GM12878 (cell line): ENCODE data around the gene SCNN1G. TPM values are rescaled to one million over a fixed set of nuclear protein-coding genes. Genes with fewer than 3 reads are reported as not detected.
A peak's percentile ranks its signal among the peaks of the same experiment; 100 is the strongest.

Experiments used
- ATAC-seq: fragments of 200-7000 bp; cut with Tn5 transposase; 3 replicates; pipeline ENCODE4 v1.9.1; 2020; ENCODE audit warnings: mild to moderate bottlenecking, moderate library complexity
- BruUV-seq: library from RNA; stranded (reverse); fragments of 400-500 nt; replicated peaks from 2 replicates; lab custom pipeline; 2021; lab: Mats Ljungman, UMichigan
- CTCF ChIA-PET: fragments of 300-600 bp; sonication (Branson Sonifier 250); formaldehyde crosslinking; extraction: SDS; loops from one replicate; lab custom pipeline; 2021; ENCODE audit warnings: inconsistent platforms; lab: Yijun Ruan, JAX
- POLR2A ChIA-PET: fragments of 350-600 bp; formaldehyde crosslinking; extraction: SDS; loops from one replicate; lab custom pipeline; 2021; ENCODE audit warnings: inconsistent platforms; lab: Charles Lee
- RAD21 ChIA-PET: fragments of 300-600 bp; sonication (Branson Sonifier 250); formaldehyde crosslinking; loops from one replicate; lab custom pipeline; 2023; ENCODE audit warnings: antibody characterized with exemption; ENCODE audit not compliant: unreplicated experiment; lab: Charles Lee
- SMC1A ChIA-PET: fragments of 300-600 bp; sonication (Branson Sonifier 250); formaldehyde crosslinking; loops from one replicate; lab custom pipeline; 2023; ENCODE audit not compliant: unreplicated experiment, uncharacterized antibody; lab: Charles Lee
- DNase-seq: peaks from one replicate; pipeline ENCODE4 v3.0.0-alpha.2; 2011; ENCODE audit warnings: low read depth, low spot score
- FAIRE-seq: peaks from 3 replicates; lab custom pipeline; 2011; peaks lifted over from hg19 to GRCh38; lab: Jason Lieb, UNC
- H2AFZ ChIP-seq: 2 replicates; pipeline ENCODE4 v1.6.0; 2011; ENCODE audit warnings: low read depth, low read length, control low read depth; ENCODE audit not compliant: control insufficient read depth
- H3K27ac ChIP-seq: 2 replicates; pipeline ENCODE4 v1.5.1; 2011; ENCODE audit warnings: control low read depth; ENCODE audit not compliant: control insufficient read depth, insufficient read depth
- H3K27me3 ChIP-seq, 2 experiments: replicated peaks in 1 of 2; 2 replicates each; pipeline versions ENCODE4 v1.6.0 to v1.6.1; 2011; ENCODE audit warnings: low read length in 1 of 2; ENCODE audit not compliant: control insufficient read depth in 2 of 2, insufficient read depth in 2 of 2
- H3K36me3 ChIP-seq, 2 experiments: 2 replicates each; pipeline ENCODE4 v1.5.1; 2011; ENCODE audit warnings: low read length in 1 of 2; ENCODE audit not compliant: control insufficient read depth in 2 of 2, insufficient read depth in 2 of 2
- H3K4me1 ChIP-seq: 2 replicates; pipeline ENCODE4 v1.6.1; 2011; ENCODE audit warnings: mild to moderate bottlenecking, low read length, moderate library complexity, mixed read lengths; ENCODE audit not compliant: control insufficient read depth, insufficient read depth
- H3K4me2 ChIP-seq: 2 replicates; pipeline ENCODE4 v1.6.0; 2011; ENCODE audit warnings: control low read depth; ENCODE audit not compliant: control insufficient read depth, insufficient read depth
- H3K4me3 ChIP-seq: fragments of 200-600 bp; sonication (generic); 2 replicates; pipeline ENCODE4 v1.5.1; 2016
- H3K79me2 ChIP-seq: 2 replicates; pipeline ENCODE4 v1.6.0; 2011; ENCODE audit warnings: low read length; ENCODE audit not compliant: control insufficient read depth, insufficient read depth
- H3K9ac ChIP-seq: 2 replicates; pipeline ENCODE4 v1.8.0; 2011; ENCODE audit warnings: low read length, control low read depth, mixed read lengths; ENCODE audit not compliant: control insufficient read depth, insufficient read depth
- H3K9me3 ChIP-seq: replicated peaks from 3 replicates; pipeline ENCODE4 v1.5.1; 2011; ENCODE audit warnings: mild to moderate bottlenecking, low read length; ENCODE audit not compliant: control insufficient read depth, insufficient read depth
- H4K20me1 ChIP-seq: 2 replicates; pipeline ENCODE4 v1.6.0; 2011; ENCODE audit not compliant: control insufficient read depth, insufficient read depth
- HDAC6 ChIP-seq: fragments of 200-600 bp; sonication (generic); IDR thresholded peaks from one replicate; pipeline ENCODE4 v1.8.0; 2017; ENCODE audit warnings: antibody characterized with exemption; ENCODE audit not compliant: unreplicated experiment
- STAT3 ChIP-seq: IDR thresholded peaks from 2 replicates; pipeline ENCODE4 v1.6.1; 2011; ENCODE audit warnings: low read depth, low read length, improper control_type of control experiment
- SUZ12 ChIP-seq: fragments of 200-600 bp; sonication (generic); IDR thresholded peaks from one replicate; pipeline ENCODE4 v1.6.1; 2018; ENCODE audit warnings: antibody characterized with exemption, mild to moderate bottlenecking; ENCODE audit not compliant: unreplicated experiment
- USF1 ChIP-seq: IDR thresholded peaks from 2 replicates; pipeline ENCODE4 v1.6.1; 2011; ENCODE audit warnings: borderline replicate concordance, low read depth, mild to moderate bottlenecking, moderate library complexity, mixed read lengths, low read length; ENCODE audit not compliant: insufficient read depth; ENCODE audit errors: extremely low read length
- WGBS: methylation state at CpG from one replicate; pipeline ENCODE4 v1.1.6; 2016; ENCODE audit warnings: low lambda C conversion rate; ENCODE audit not compliant: insufficient replicate concordance, insufficient coverage; ENCODE audit errors: missing lambda C conversion rate; 5-methylcytosine and 5-hydroxymethylcytosine counted together
- in situ Hi-C: fragments of 300-500 bp; cut with MboI; formaldehyde crosslinking; loops from 9 replicates; pipeline ENCODE4 v1.14.3; 2018; ENCODE audit warnings: mixed read lengths
- intact Hi-C: fragments of 100-400 bp; cut with micrococcal nuclease; formaldehyde crosslinking; loops from one replicate; pipeline ENCODE4 v1.14.2; 2022; ENCODE audit not compliant: unreplicated experiment
- polyA plus RNA-seq, 11 experiments: library from polyadenylated mRNA; depleted of rRNA in 4 of 11; unstranded in 6 of 11; stranded (reverse) in 5 of 11; fragments of >200 nt; fragmentation: Nextera tagmentation in 4 of 11; fragmentation: Illumina TruSeq in 1 of 11; extraction: Ambion mirVana in 4 of 11; extraction: Trizol in 1 of 11; gene quantifications; 1 replicate in 1 of 11; 2 replicates in 10 of 11; pipeline versions ENCODE4 v1.2.1 to v1.2.3, GENCODE V29; 2011 to 2016; ENCODE audit warnings: inconsistent platforms in 2 of 11, missing spikeins in 2 of 11, low read depth in 1 of 11
- total RNA-seq, 4 experiments: library from RNA; depleted of rRNA in 3 of 4; stranded (reverse); fragments of >200 nt in 3 of 4; fragmentation: Illumina TruSeq in 1 of 4; extraction: Trizol in 1 of 4; gene quantifications; 2 replicates each; pipeline versions ENCODE4 v1.2.1 to v1.2.3, GENCODE V29; 2013 to 2021
- TF ChIP-seq, protein P1 (sequence below): fragments of 450-650 bp; IDR thresholded peaks from 2 replicates; pipeline ENCODE4 v1.6.1; 2018; ENCODE audit warnings: borderline replicate concordance, mild to moderate bottlenecking; ENCODE audit not compliant: partially characterized antibody

SCNN1G gene
- total and polyA plus RNA-seq, 10 of the 15 experiments (the other 5 are each of a cell fraction or from before 2014, with no cell fraction given): 0.04 to 0.86 (median 0.08) TPM; not detected in 5

- ChIA-PET RAD21 (interaction anchor here (1.4 kb wide), 1 partner anchor 212 kb away, joined by 3 read pairs; no protein-coding TSS in a partner anchor), CTCF (interaction anchor here (1.1 kb wide), 1 partner anchor 41 kb away, joined by 3 read pairs; no protein-coding TSS in a partner anchor), SMC1A (no interaction called here), POLR2A (interaction anchor here (0.5 kb wide), 1 partner anchor 23 kb away, joined by 4 read pairs; no protein-coding TSS in a partner anchor)
- no peak overlapping the region for H3K4me2 ChIP-seq
- no peaks in the 10 kb centered on the region for H4K20me1 ChIP-seq
- no peak for TF ChIP-seq USF1
- no peak for TF ChIP-seq STAT3
- no peak for TF ChIP-seq HDAC6
- DNase-seq (no peak), ATAC-seq (no peak), FAIRE-seq (no peak)
- H3K4me3 ChIP-seq: no peak overlapping the region
- 31% methylated on average over 8 of the region's 8 CpGs for WGBS
- H3K27me3 ChIP-seq: no peaks in the 10 kb centered on the region; a peak in 1 of 4 replicates
- H3K79me2 ChIP-seq: no peaks in the 10 kb centered on the region
- intact Hi-C loops (no loop called here), in situ Hi-C loops (no loop called here)
- H3K9ac ChIP-seq: no peak overlapping the region
- H3K36me3 ChIP-seq: no peaks in the 10 kb centered on the region
- no peaks in the 10 kb centered on the region for H3K4me1 ChIP-seq
- no peak overlapping the region for H2AFZ ChIP-seq
- no TSS peak for BruUV-seq
- no peaks in the 10 kb centered on the region; the same call in 2 of the 3 replicates for H3K9me3 ChIP-seq
- H3K27ac ChIP-seq: no peak overlapping the region
Measured at GRCh38 chr16:23223368-23223767, 40.8 kb downstream of the SCNN1G start.

GRCh38 chr16:23225109-23225508 lies 42.6 kb downstream of the SCNN1G start:
- Histone ChIP-seq H3K9me3 (no peaks in the 10 kb centered on the region; the same call in 2 of the 3 replicates), H3K27me3 (no peaks in the 10 kb centered on the region; a peak in 1 of 4 replicates), H3K36me3 (no peaks in the 10 kb centered on the region), H3K27ac (no peak overlapping the region)
- SMC1A ChIA-PET: no interaction called here
- 26% methylated on average over 4 of the region's 4 CpGs for WGBS
- intact Hi-C loops: no loop called here
- FAIRE-seq: no peak
- POLR2A ChIA-PET: no interaction called here
- CTCF ChIA-PET: interaction anchor here (1.5 kb wide), 1 partner anchor 10 kb away, joined by 3 read pairs; no protein-coding TSS in a partner anchor
- TF ChIP-seq, protein P1, sequence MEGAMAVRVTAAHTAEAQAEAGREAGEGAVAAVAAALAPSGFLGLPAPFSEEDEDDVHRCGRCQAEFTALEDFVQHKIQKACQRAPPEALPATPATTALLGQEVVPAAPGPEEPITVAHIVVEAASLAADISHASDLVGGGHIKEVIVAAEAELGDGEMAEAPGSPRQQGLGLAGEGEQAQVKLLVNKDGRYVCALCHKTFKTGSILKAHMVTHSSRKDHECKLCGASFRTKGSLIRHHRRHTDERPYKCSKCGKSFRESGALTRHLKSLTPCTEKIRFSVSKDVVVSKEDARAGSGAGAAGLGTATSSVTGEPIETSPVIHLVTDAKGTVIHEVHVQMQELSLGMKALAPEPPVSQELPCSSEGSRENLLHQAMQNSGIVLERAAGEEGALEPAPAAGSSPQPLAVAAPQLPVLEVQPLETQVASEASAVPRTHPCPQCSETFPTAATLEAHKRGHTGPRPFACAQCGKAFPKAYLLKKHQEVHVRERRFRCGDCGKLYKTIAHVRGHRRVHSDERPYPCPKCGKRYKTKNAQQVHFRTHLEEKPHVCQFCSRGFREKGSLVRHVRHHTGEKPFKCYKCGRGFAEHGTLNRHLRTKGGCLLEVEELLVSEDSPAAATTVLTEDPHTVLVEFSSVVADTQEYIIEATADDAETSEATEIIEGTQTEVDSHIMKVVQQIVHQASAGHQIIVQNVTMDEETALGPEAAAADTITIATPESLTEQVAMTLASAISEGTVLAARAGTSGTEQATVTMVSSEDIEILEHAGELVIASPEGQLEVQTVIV: peak; percentile 31
- TF ChIP-seq SUZ12: no peak
- TF ChIP-seq, all 136 proteins: peak for 1
- no peak for ATAC-seq
- Histone ChIP-seq H3K79me2 (no peaks in the 10 kb centered on the region), H3K4me1 (no peaks in the 10 kb centered on the region), H2AFZ (no peak overlapping the region), H4K20me1 (no peaks in the 10 kb centered on the region), H3K4me2 (no peak overlapping the region), H3K9ac (no peak overlapping the region), H3K4me3 (no peak overlapping the region)
- in situ Hi-C loops: no loop called here
- BruUV-seq: no TSS peak
- no peak for DNase-seq
- RAD21 ChIA-PET: no interaction called here
